ENCODE measurements around the gene MYCL. TPM values are rescaled to one million over a fixed set of nuclear protein-coding genes. Genes with fewer than 3 reads are reported as not detected.

MYCL gene
- total and polyA plus RNA-seq, 2 of the 8 experiments (the other 6 are each of a cell fraction or from before 2014, with no cell fraction given) = 20.3 to 28.8 TPM

DNA sequence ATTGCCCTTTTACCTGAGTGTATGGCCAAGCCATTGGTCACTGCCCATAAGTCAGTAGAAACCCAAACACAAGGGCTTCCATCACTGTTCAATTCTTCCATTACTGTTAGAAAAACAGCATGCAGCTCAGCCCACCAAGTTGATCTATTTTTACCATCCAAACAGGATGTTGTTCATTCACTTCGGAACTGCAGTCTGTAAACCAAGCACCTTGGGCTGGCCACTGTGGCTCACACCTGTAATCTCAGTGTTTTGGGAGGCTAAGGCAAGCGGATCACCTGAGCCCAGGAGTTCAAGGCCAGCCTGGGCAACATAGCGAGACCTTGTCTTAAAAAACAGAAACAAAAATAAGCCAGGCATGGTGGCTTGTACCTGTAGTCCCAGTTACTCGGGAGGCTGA is 44.5 kb upstream of the MYCL start:
- WGBS, 2 experiments (ENCODE audit: extremely low coverage in 1 of 2, insufficient coverage in 1 of 2, insufficient read length in 1 of 2, insufficient replicate concordance in 2 of 2, low coverage in 1 of 2, low lambda C conversion rate in 2 of 2, missing lambda C conversion rate in 1 of 2) = 92% methylated on average over 4 of the region's 4 CpGs; no CpG with 5 or more reads in 1 of the 2 experiments
- Histone ChIP-seq H4K8ac (ENCODE audit: extremely low read depth, insufficient read depth, low read length) (no peak overlapping the region), H4K5ac (ENCODE audit: insufficient read length, low read depth, low read length) (no peak overlapping the region), H3K4me2 (ENCODE audit: insufficient read depth in 1 of 2, low read depth in 2 of 2, low read length in 2 of 2) (no peak overlapping the region), H2AFZ (ENCODE audit: low read length) (no peak overlapping the region), H2BK15ac (ENCODE audit: low read length) (no peak overlapping the region), H3K36me3 (ENCODE audit: control insufficient read depth in 2 of 4, insufficient read depth in 4 of 4, low read length in 3 of 4) (no peaks in the 10 kb centered on the region), H3K27ac (ENCODE audit: low read depth, low read length) (no peak overlapping the region), H2BK12ac (ENCODE audit: low read depth, low read length) (no peak overlapping the region), H2BK120ac (replicated peaks; ENCODE audit: low read depth, low read length) (no peak overlapping the region), H3K79me2 (ENCODE audit: control insufficient read depth in 1 of 2, insufficient read depth in 2 of 2, low read length in 2 of 2) (no peaks in the 10 kb centered on the region), H4K91ac (replicated peaks; ENCODE audit: insufficient read length, low read length) (no peak overlapping the region), H2BK5ac (ENCODE audit: low read depth, low read length) (no peak overlapping the region), H3K9me3 (ENCODE audit: insufficient read depth in 2 of 2, low read depth in 1 of 2, low read length in 1 of 2) (no peaks in the 10 kb centered on the region), H3K14ac (ENCODE audit: insufficient read length) (no peak overlapping the region), H3K23ac (ENCODE audit: insufficient read length) (no peak overlapping the region), H3K4ac (replicated peaks; ENCODE audit: insufficient read length, low read depth, low read length) (no peak overlapping the region), H2AK5ac (ENCODE audit: low read depth, low read length) (no peak overlapping the region), H3K27me3 (replicated peaks in 1 of 4; ENCODE audit: control insufficient read depth in 3 of 4, extremely low read depth in 1 of 4, insufficient read depth in 3 of 4, low read length in 3 of 4) (no peaks in the 10 kb centered on the region), H2BK20ac (ENCODE audit: low read length) (no peak overlapping the region), H3K9ac (replicated peaks in 1 of 4; ENCODE audit: extremely low read depth in 1 of 4, low read depth in 3 of 4, low read length in 3 of 4) (no peak overlapping the region), H3K18ac (ENCODE audit: extremely low read depth, low read length) (no peak overlapping the region), H3K56ac (replicated peaks; ENCODE audit: insufficient read length, low read depth, low read length) (no peak overlapping the region), H3K23me2 (ENCODE audit: low read depth, low read length) (no peaks in the 10 kb centered on the region), H3K79me1 (ENCODE audit: low read depth, low read length) (no peaks in the 10 kb centered on the region), H3K4me1 (replicated peaks in 1 of 4; ENCODE audit: control insufficient read depth in 3 of 4, insufficient read depth in 4 of 4, low read length in 3 of 4) (peaks cover 0 to 6% (median 1%) of the 10 kb centered on the region in 4 experiments; a peak in 2 of 7 replicates), H3K4me3 (ENCODE audit: extremely low read depth in 1 of 4, insufficient read depth in 2 of 4, low read depth in 3 of 4, low read length in 4 of 4) (no peak overlapping the region), H4K20me1 (replicated peaks in 1 of 2; ENCODE audit: control insufficient read depth in 1 of 2, insufficient read depth in 2 of 2, low read length in 2 of 2) (no peaks in the 10 kb centered on the region)
- FAIRE-seq (no peak), DNase-seq (ENCODE audit: low read depth in 1 of 2, low spot score in 2 of 2) (no peak)
- CTCF ChIA-PET (ENCODE audit: partially characterized antibody) = interaction anchor here (1.0 to 1.4 kb wide), 4 partner anchors 10 to 245 kb away, joined by 3 to 5 read pairs (median 4); no protein-coding TSS in a partner anchor
- POLR2A ChIA-PET (ENCODE audit: partially characterized antibody) = no interaction called here
- TF ChIP-seq EGR1 (IDR thresholded peaks at IDR 0.05; ENCODE audit: borderline replicate concordance, low read depth, low read length) (no peak), CTBP2 (IDR thresholded peaks at IDR 0.05; ENCODE audit: borderline replicate concordance, insufficient read depth, insufficient read length, low read length) (no peak), TEAD4 (IDR thresholded peaks at IDR 0.05; ENCODE audit: low read depth, low read length) (no peak), BRCA1 (IDR thresholded peaks at IDR 0.05; ENCODE audit: low read depth, low read length) (no peak), KDM4A (IDR thresholded peaks at IDR 0.05; ENCODE audit: low read depth, low read length, severe bottlenecking) (no peak), POLR2A (IDR thresholded peaks at IDR 0.05; ENCODE audit: control extremely low read depth in 1 of 2, low read depth in 2 of 2, low read length in 2 of 2) (no peak), RAD21 (IDR thresholded peaks at IDR 0.05 in 1 of 2, conservative IDR thresholded peaks at IDR 0.05 in 1 of 2; ENCODE audit: low read depth in 2 of 2, low read length in 2 of 2) (no peak), TBP (IDR thresholded peaks at IDR 0.05; ENCODE audit: low read depth, low read length) (no peak), SIRT6 (IDR thresholded peaks at IDR 0.05; ENCODE audit: low read length) (no peak), POLR2AphosphoS5 (IDR thresholded peaks at IDR 0.05; ENCODE audit: low read depth, low read length) (no peak), HDAC6 (IDR thresholded peaks at IDR 0.05; ENCODE audit: low read depth, low read length) (no peak), KDM1A (IDR thresholded peaks at IDR 0.05; ENCODE audit: borderline replicate concordance, low read length) (no peak)
- TF ChIP-seq, protein P1, sequence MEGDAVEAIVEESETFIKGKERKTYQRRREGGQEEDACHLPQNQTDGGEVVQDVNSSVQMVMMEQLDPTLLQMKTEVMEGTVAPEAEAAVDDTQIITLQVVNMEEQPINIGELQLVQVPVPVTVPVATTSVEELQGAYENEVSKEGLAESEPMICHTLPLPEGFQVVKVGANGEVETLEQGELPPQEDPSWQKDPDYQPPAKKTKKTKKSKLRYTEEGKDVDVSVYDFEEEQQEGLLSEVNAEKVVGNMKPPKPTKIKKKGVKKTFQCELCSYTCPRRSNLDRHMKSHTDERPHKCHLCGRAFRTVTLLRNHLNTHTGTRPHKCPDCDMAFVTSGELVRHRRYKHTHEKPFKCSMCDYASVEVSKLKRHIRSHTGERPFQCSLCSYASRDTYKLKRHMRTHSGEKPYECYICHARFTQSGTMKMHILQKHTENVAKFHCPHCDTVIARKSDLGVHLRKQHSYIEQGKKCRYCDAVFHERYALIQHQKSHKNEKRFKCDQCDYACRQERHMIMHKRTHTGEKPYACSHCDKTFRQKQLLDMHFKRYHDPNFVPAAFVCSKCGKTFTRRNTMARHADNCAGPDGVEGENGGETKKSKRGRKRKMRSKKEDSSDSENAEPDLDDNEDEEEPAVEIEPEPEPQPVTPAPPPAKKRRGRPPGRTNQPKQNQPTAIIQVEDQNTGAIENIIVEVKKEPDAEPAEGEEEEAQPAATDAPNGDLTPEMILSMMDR (IDR thresholded peaks at IDR 0.05; ENCODE audit: control extremely low read depth in 1 of 3, insufficient read depth in 1 of 3, low read depth in 1 of 3, low read length in 3 of 3) = no peak

All from H1 (cell line).